ENCODE measurements around the gene CHRNG. TPM values are rescaled to one million over a fixed set of nuclear protein-coding genes. Genes with fewer than 3 reads are reported as not detected.

Gene CHRNG
- polyA plus RNA-seq, 1 experiment: not detected

DNA sequence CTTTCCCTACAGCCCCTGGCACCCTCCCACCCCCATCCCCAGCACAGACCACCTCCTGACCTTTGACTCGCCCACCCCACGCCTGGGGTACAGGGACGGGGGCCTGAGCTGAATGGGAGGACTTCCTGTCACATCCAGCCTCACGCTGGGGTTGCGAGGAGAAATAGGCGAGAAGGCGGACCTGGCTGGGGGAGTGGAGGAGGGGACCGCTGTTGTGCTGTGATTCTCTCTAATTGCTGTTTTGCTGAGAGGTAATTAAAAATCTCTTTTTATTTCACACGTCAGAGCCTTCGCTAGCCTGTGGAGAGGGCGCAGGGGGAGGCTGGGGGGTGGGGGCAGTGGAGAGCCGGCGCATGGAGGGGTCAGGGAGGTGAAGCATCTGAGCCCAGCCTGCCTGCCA lies 42.1 kb upstream of the CHRNG start:
- TF ChIP-seq, protein P1, sequence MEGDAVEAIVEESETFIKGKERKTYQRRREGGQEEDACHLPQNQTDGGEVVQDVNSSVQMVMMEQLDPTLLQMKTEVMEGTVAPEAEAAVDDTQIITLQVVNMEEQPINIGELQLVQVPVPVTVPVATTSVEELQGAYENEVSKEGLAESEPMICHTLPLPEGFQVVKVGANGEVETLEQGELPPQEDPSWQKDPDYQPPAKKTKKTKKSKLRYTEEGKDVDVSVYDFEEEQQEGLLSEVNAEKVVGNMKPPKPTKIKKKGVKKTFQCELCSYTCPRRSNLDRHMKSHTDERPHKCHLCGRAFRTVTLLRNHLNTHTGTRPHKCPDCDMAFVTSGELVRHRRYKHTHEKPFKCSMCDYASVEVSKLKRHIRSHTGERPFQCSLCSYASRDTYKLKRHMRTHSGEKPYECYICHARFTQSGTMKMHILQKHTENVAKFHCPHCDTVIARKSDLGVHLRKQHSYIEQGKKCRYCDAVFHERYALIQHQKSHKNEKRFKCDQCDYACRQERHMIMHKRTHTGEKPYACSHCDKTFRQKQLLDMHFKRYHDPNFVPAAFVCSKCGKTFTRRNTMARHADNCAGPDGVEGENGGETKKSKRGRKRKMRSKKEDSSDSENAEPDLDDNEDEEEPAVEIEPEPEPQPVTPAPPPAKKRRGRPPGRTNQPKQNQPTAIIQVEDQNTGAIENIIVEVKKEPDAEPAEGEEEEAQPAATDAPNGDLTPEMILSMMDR (IDR thresholded peaks at IDR 0.05; ENCODE audit: insufficient read depth, low read depth, low read length): no peak
- Histone ChIP-seq H3K4me3 (ENCODE audit: low read depth, low read length) (no peak overlapping the region), H3K36me3 (ENCODE audit: control insufficient read depth, insufficient read depth, low read length) (no peaks in the 10 kb centered on the region), H3K27me3 (ENCODE audit: control insufficient read depth, insufficient read depth, low read length) (peaks cover 11% of the 10 kb centered on the region)
- DNase-seq (ENCODE audit: low read depth): no peak
- POLR2A ChIA-PET: no interaction called here
- CTCF ChIA-PET: no interaction called here

DNA sequence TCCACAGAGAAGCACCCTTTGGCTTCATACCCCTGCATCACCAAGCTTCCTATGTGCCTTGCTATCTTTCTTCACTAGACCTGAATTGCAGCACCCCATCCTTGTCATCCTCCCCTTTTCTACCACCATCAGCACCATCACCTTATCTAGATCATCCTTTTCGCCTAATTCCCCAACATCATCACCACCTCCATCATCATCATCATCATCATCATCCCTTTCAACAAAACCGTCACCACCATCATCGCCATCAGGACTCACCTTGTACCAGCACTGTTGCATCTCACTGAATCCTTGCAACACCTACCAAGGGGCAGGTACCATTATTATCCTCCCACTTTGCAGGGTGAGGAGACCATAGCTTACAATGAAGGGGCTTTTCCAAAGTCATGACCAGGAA lies 41.0 kb upstream of the CHRNG start:
- Histone ChIP-seq H3K36me3 (ENCODE audit: control insufficient read depth, insufficient read depth, low read length) (no peaks in the 10 kb centered on the region), H3K4me3 (ENCODE audit: low read depth, low read length) (no peak overlapping the region), H3K27me3 (ENCODE audit: control insufficient read depth, insufficient read depth, low read length) (peaks cover 14% of the 10 kb centered on the region)
- no peak for DNase-seq (ENCODE audit: low read depth)
- TF ChIP-seq, protein P1 (IDR thresholded peaks at IDR 0.05; ENCODE audit: insufficient read depth, low read depth, low read length): no peak
- ChIA-PET POLR2A (no interaction called here), CTCF (no interaction called here)

DNA sequence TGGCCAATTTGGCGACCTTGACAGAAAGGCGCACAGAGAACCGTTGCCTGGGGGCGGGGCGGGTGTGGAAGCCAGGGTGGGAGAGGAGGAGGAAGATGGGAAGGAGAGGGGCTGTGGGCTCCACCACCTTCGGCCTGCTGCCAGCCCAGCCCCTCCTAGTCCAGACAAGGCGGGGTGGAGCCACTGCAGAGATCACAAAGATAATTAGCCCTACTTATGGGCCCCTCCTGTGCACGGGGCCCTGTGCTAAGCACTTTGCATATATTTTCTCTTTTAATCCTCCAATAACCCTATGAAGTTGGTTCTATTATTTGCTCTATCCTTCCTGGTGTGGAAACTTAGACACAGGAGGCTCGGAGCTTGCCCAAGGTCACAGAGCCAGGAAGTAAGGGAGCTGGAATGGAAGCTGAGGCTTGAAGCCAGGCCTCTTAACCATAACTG lies 38.1 kb upstream of the CHRNG start:
- H3K36me3 ChIP-seq (ENCODE audit: control insufficient read depth, insufficient read depth, low read length): no peaks in the 10 kb centered on the region
- TF ChIP-seq, protein P1 (IDR thresholded peaks at IDR 0.05; ENCODE audit: insufficient read depth, low read depth, low read length): no peak
- H3K27me3 ChIP-seq (ENCODE audit: control insufficient read depth, insufficient read depth, low read length): peaks cover 36% of the 10 kb centered on the region
- no peak overlapping the region for H3K4me3 ChIP-seq (ENCODE audit: low read depth, low read length)
- ChIA-PET POLR2A (no interaction called here), CTCF (interaction anchor here (0.6 to 0.8 kb wide), 2 partner anchors 14 to 611 kb away, joined by 3 read pairs; no protein-coding TSS in a partner anchor)
- DNase-seq (ENCODE audit: low read depth): no peak

DNA sequence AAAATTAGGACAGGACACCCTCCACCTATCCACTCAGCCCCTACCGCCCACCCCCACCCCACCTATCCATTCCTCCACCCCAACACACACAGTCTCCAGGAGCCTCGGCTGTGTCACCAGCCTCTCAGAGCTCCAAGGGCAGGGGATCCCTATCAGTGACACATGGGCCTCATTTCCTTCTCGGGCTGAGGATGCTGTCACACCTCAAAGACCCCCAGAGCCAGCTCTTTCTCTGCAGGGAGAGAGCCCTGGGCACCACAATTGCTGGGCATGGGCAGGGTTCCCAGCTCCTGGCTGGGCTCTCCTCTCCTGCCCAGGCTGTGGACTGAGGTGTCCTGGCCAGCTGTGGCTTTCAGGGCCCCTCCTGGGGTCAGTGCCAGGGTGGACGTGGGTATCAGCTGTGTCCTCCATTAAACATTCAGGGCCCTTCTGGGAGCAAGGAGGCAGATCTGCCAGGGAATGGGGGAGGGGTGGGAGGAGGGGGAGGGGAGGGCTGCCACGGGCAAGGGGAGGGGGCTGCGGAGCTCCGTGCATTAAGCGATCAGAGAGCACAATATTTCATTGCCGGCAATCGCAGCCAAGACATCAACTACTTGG lies 37.6 kb upstream of the CHRNG start:
- DNase-seq (ENCODE audit: low read depth): no peak
- ChIA-PET CTCF (interaction anchor here (0.6 to 0.8 kb wide), 2 partner anchors 14 to 611 kb away, joined by 3 read pairs; no protein-coding TSS in a partner anchor), POLR2A (no interaction called here)
- H3K36me3 ChIP-seq (ENCODE audit: control insufficient read depth, insufficient read depth, low read length): no peaks in the 10 kb centered on the region
- no peak overlapping the region for H3K4me3 ChIP-seq (ENCODE audit: low read depth, low read length)
- H3K27me3 ChIP-seq (ENCODE audit: control insufficient read depth, insufficient read depth, low read length): peaks cover 36% of the 10 kb centered on the region
- TF ChIP-seq, protein P1 (IDR thresholded peaks at IDR 0.05; ENCODE audit: insufficient read depth, low read depth, low read length): no peak

DNA sequence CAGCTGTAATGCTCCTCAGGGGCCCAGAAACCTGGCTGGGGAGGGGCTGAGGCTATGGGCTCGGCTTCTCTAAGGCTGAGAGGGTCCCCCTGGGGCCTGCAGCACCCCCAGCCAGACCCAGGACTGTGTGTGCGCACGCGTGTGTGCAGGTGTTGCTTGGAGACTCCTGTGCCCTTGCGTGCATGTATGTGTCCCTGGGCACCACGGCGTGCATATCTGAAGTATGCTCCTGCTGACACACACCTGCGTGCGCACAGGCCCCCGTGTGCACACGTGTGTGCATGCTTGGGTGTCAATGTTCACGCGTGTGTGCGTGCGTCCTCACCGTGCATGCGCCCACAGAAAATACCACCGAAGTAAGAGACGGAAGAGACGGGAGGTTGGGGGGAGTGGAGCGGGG lies 37.0 kb upstream of the CHRNG start:
- Histone ChIP-seq H3K27me3 (ENCODE audit: control insufficient read depth, insufficient read depth, low read length) (peaks cover 39% of the 10 kb centered on the region), H3K36me3 (ENCODE audit: control insufficient read depth, insufficient read depth, low read length) (no peaks in the 10 kb centered on the region), H3K4me3 (ENCODE audit: low read depth, low read length) (no peak overlapping the region)
- ChIA-PET POLR2A (no interaction called here), CTCF (no interaction called here)
- TF ChIP-seq, protein P1 (IDR thresholded peaks at IDR 0.05; ENCODE audit: insufficient read depth, low read depth, low read length): no peak
- DNase-seq (ENCODE audit: low read depth): no peak

Data from BJ (cell line).